Sigmoid colon (tissue), 4 donors: Measurements from ENCODE around the gene MDGA2.

ENCODE experiments used
- CTCF ChIP-seq, 4 experiments: fragments of 450-650 bp in 3 of 4; fragments of 200-600 bp in 1 of 4; IDR thresholded peaks; one replicate each; pipeline ENCODE4 v1.5.1; 2016 to 2019; ENCODE audit warnings: antibody characterized with exemption in 4 of 4, mild to moderate bottlenecking in 3 of 4, moderate library complexity in 2 of 4
- POLR2A ChIP-seq, 2 donors: fragments of 450-650 bp; IDR thresholded peaks; one replicate each; pipeline ENCODE4 v1.6.1; 2016; ENCODE audit warnings: antibody characterized with exemption in 2 of 2, mild to moderate bottlenecking in 2 of 2, moderate library complexity in 2 of 2
- POLR2AphosphoS5 ChIP-seq, 4 donors: sonication (generic); formaldehyde crosslinking; IDR thresholded peaks; one replicate each; pipeline ENCODE4 v1.6.1; 2017; ENCODE audit warnings: antibody characterized with exemption in 4 of 4

- TF ChIP-seq CTCF (IDR thresholded peaks at IDR 0.05) (no peak), POLR2AphosphoS5 (IDR thresholded peaks at IDR 0.05) (no peak), POLR2A (IDR thresholded peaks at IDR 0.05) (no peak)
These were observed 342.5 kb downstream of the MDGA2 start for GRCh38 chr14:47332939-47333338.
